ENCODE results near the gene NNAT. TPM values are rescaled to one million over a fixed set of nuclear protein-coding genes. Genes with fewer than 3 reads are reported as not detected.
"Not testable (repeated sequence)": the region's sequence is repeated elsewhere in the genome, so short reads cannot be mapped to it uniquely, and the experiment has no call there.

NNAT gene
- total RNA-seq, 1 experiment from 2014 or later: not detected

GRCh38 chr20:37479925-37480691 is 40.9 kb upstream of the NNAT start:
- Mint-ChIP-seq H3K27me3 (ENCODE audit: insufficient read depth, unreplicated experiment) (peaks cover 71% of the 10 kb centered on the region), H3K9me3 (ENCODE audit: unreplicated experiment) (no peaks in the 10 kb centered on the region), H3K4me3 (ENCODE audit: unreplicated experiment) (no peak overlapping the region), H3K4me1 (ENCODE audit: insufficient read depth, unreplicated experiment) (no peaks in the 10 kb centered on the region), H3K27ac (ENCODE audit: low read depth, unreplicated experiment) (no peak overlapping the region), H3K36me3 (ENCODE audit: insufficient read depth, unreplicated experiment) (no peaks in the 10 kb centered on the region)
- intact Hi-C loops (cut with micrococcal nuclease): no loop called here
- ChIA-PET POLR2A (interaction anchor here (0.6 to 1.3 kb wide), 3 partner anchors 9 to 376 kb away, joined by 4 read pairs; no protein-coding TSS in a partner anchor), CTCF (interaction anchor here (0.7 kb wide), 2 partner anchors 87 to 288 kb away, joined by 4 read pairs; no protein-coding TSS in a partner anchor)
- no peak for TF ChIP-seq CTCF (IDR thresholded peaks at IDR 0.05; ENCODE audit: unreplicated experiment)
- BruUV-seq (replicated peaks): no TSS peak
- no peak for DNase-seq (ENCODE audit: unreplicated experiment)

GRCh38 chr20:37480919-37481318 is 40.1 kb upstream of the NNAT start:
- Mint-ChIP-seq H3K4me3 (ENCODE audit: unreplicated experiment) (no peak overlapping the region), H3K27ac (ENCODE audit: low read depth, unreplicated experiment) (no peak overlapping the region), H3K27me3 (ENCODE audit: insufficient read depth, unreplicated experiment) (peaks cover 62% of the 10 kb centered on the region), H3K9me3 (ENCODE audit: unreplicated experiment) (no peaks in the 10 kb centered on the region), H3K36me3 (ENCODE audit: insufficient read depth, unreplicated experiment) (no peaks in the 10 kb centered on the region), H3K4me1 (ENCODE audit: insufficient read depth, unreplicated experiment) (no peaks in the 10 kb centered on the region)
- ChIA-PET CTCF (interaction anchor here (0.7 kb wide), 2 partner anchors 18 to 289 kb away, joined by 3 to 4 read pairs; no protein-coding TSS in a partner anchor), POLR2A (no interaction called here)
- TF ChIP-seq CTCF (IDR thresholded peaks at IDR 0.05; ENCODE audit: unreplicated experiment): no peak
- DNase-seq (ENCODE audit: unreplicated experiment): no peak
- intact Hi-C loops (cut with micrococcal nuclease): no loop called here
- no TSS peak for BruUV-seq (replicated peaks)

- TF ChIP-seq CTCF (IDR thresholded peaks at IDR 0.05; ENCODE audit: unreplicated experiment): no peak
- H3K4me1 Mint-ChIP-seq (ENCODE audit: insufficient read depth, unreplicated experiment): no peaks in the 10 kb centered on the region
- ChIA-PET POLR2A (interaction anchor here (2.8 kb wide), 1 partner anchor 11 kb away, joined by 15 read pairs; no protein-coding TSS in a partner anchor), CTCF (interaction anchor here (0.7 kb wide), 1 partner anchor 19 kb away, joined by 3 read pairs; no protein-coding TSS in a partner anchor)
- intact Hi-C loops (cut with micrococcal nuclease): no loop called here
- H3K36me3 Mint-ChIP-seq (ENCODE audit: insufficient read depth, unreplicated experiment): no peaks in the 10 kb centered on the region
- H3K27ac Mint-ChIP-seq (ENCODE audit: low read depth, unreplicated experiment): no peak overlapping the region
- no peak overlapping the region for H3K4me3 Mint-ChIP-seq (ENCODE audit: unreplicated experiment)
- no peaks in the 10 kb centered on the region for H3K9me3 Mint-ChIP-seq (ENCODE audit: unreplicated experiment)
- BruUV-seq (replicated peaks): no TSS peak
- no peak for DNase-seq (ENCODE audit: unreplicated experiment)
- H3K27me3 Mint-ChIP-seq (ENCODE audit: insufficient read depth, unreplicated experiment): peaks cover 56% of the 10 kb centered on the region
Observed at GRCh38 chr20:37481610-37482009, 39.4 kb upstream of the NNAT start.

GRCh38 chr20:37484331-37484730 is 36.7 kb upstream of the NNAT start:
- ChIA-PET POLR2A (interaction anchor here (0.6 to 2.8 kb wide), 5 partner anchors 8 to 932 kb away, joined by 3 to 15 read pairs (median 4); no protein-coding TSS in a partner anchor), CTCF (interaction anchor here (0.7 to 1.5 kb wide), 4 partner anchors 10 to 20 kb away, joined by 3 to 5 read pairs (median 3); no protein-coding TSS in a partner anchor)
- no peaks in the 10 kb centered on the region for H3K9me3 Mint-ChIP-seq (ENCODE audit: unreplicated experiment)
- no peaks in the 10 kb centered on the region for H3K36me3 Mint-ChIP-seq (ENCODE audit: insufficient read depth, unreplicated experiment)
- H3K4me1 Mint-ChIP-seq (ENCODE audit: insufficient read depth, unreplicated experiment): no peaks in the 10 kb centered on the region
- H3K4me3 Mint-ChIP-seq (ENCODE audit: unreplicated experiment): no peak overlapping the region
- H3K27me3 Mint-ChIP-seq (ENCODE audit: insufficient read depth, unreplicated experiment): peaks cover 29% of the 10 kb centered on the region
- no peak for DNase-seq (ENCODE audit: unreplicated experiment)
- H3K27ac Mint-ChIP-seq (ENCODE audit: low read depth, unreplicated experiment): no peak overlapping the region
- no TSS peak for BruUV-seq (replicated peaks)
- no peak for TF ChIP-seq CTCF (IDR thresholded peaks at IDR 0.05; ENCODE audit: unreplicated experiment)
- intact Hi-C loops (cut with micrococcal nuclease): no loop called here

GRCh38 chr20:37486209-37486608 is 34.8 kb upstream of the NNAT start:
- H3K27ac Mint-ChIP-seq (ENCODE audit: low read depth, unreplicated experiment); BruUV-seq (replicated peaks); intact Hi-C loops (cut with micrococcal nuclease); DNase-seq (ENCODE audit: unreplicated experiment); H3K4me1 Mint-ChIP-seq (ENCODE audit: insufficient read depth, unreplicated experiment); H3K36me3 Mint-ChIP-seq (ENCODE audit: insufficient read depth, unreplicated experiment); H3K4me3 Mint-ChIP-seq (ENCODE audit: unreplicated experiment); H3K9me3 Mint-ChIP-seq (ENCODE audit: unreplicated experiment): not testable (repeated sequence)
- H3K27me3 Mint-ChIP-seq (ENCODE audit: insufficient read depth, unreplicated experiment): peaks cover 10% of the 10 kb centered on the region
- ChIA-PET POLR2A (interaction anchor here (1.2 to 1.6 kb wide), 2 partner anchors 9 to 20 kb away, joined by 3 to 4 read pairs; no protein-coding TSS in a partner anchor), CTCF (interaction anchor here (1.2 kb wide), 1 partner anchor 8 kb away, joined by 3 read pairs; no protein-coding TSS in a partner anchor)

All from MCF 10A (cell line).